Left lung (tissue), 10 donors: ENCODE results near the gene ATXN7. TPM values are rescaled to one million over a fixed set of nuclear protein-coding genes. Genes with fewer than 3 reads are reported as not detected.

Experiments used
- ATAC-seq: fragments of 200-7000 bp; cut with Tn5 transposase; one replicate; pipeline ENCODE4 v1.9.1; 2020; ENCODE audit warnings: moderate library complexity
- DNase-seq, 4 donors: peaks; one replicate each; pipeline ENCODE4 v3.0.0-alpha.2; 2013 to 2020
- H3K27ac ChIP-seq, 2 donors: fragments of 200-600 bp; sonication (generic) in 1 of 2; one replicate each; pipeline versions ENCODE4 v1.5.0 to v1.8.0; 2020 to 2021
- H3K27me3 ChIP-seq, 2 donors: fragments of 200-600 bp; sonication (generic) in 1 of 2; one replicate each; pipeline versions ENCODE4 v1.5.0 to v1.8.0; 2020 to 2021
- H3K36me3 ChIP-seq, 2 donors: fragments of 200-600 bp; sonication (generic) in 1 of 2; one replicate each; pipeline versions ENCODE4 v1.5.0 to v1.8.0; 2020 to 2021
- H3K4me1 ChIP-seq, 2 donors: fragments of 200-600 bp; one replicate each; pipeline ENCODE4 v1.8.0; 2021
- H3K4me3 ChIP-seq, 2 donors: fragments of 200-600 bp; sonication (generic) in 1 of 2; one replicate each; pipeline versions ENCODE4 v1.5.0 to v1.8.0; 2020 to 2021; ENCODE audit warnings: mild to moderate bottlenecking in 1 of 2
- H3K9me3 ChIP-seq, 2 donors: fragments of 200-600 bp; sonication (generic) in 1 of 2; one replicate each; pipeline versions ENCODE4 v1.5.0 to v1.8.0; 2020 to 2021
- CTCF ChIP-seq, 2 donors: fragments of 200-600 bp; sonication (generic) in 1 of 2; IDR thresholded peaks; one replicate each; pipeline versions ENCODE4 v1.5.0 to v1.8.0; 2021; ENCODE audit warnings: antibody characterized with exemption in 2 of 2
- intact Hi-C, 2 donors: fragments of 100-400 bp; cut with DNase I; formaldehyde crosslinking; loops; one replicate each; pipeline versions ENCODE4 v1.11.2 to v1.14.2; 2022
- polyA plus RNA-seq, 6 donors: library from polyadenylated mRNA; unstranded; fragments of 120-200 nt; gene quantifications; one replicate each; pipeline ENCODE4 v1.2.1, GENCODE V29; 2013; ENCODE audit not compliant: insufficient read length in 6 of 6
- total RNA-seq, 2 donors: library from RNA; stranded (reverse); fragmentation: NEBNext Ultra II Directional; extraction: Animal tissue kit (Norgen Biotek cat#: 25700); gene quantifications; one replicate each; pipeline ENCODE4 v1.2.1, GENCODE V29; 2021
- donor health status: DM: no; HTN: yes; CAD: no.
- donor health status: DM: no; HTN: no; CAD: no.

ATXN7 gene
- total and polyA plus RNA-seq, 8 donors: 23.4 to 32.5 (median 26.0) TPM

DNA sequence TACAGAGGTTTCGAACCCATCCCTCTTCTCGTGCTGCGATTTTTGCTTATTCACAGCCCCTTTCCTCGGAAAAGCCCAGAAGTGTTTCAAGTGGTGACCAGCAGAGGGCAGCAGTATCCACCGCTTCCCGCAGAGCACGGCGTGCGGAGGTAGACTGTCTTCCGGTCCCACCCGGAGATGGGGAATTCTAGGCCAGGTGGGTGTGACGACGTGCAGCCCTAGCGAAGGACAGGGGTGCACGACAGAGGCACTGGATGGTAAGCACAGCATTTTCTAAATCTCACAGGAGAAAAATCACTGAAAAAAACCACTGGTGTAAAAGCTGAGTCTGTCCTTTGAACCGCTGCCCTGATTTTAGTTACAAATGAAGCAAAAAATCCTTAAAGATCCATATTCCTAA, 167.1 kb downstream of the ATXN7 start:
- intact Hi-C loops: loop anchor here in 1 of 2 donors (2.0 to 10.0 kb wide), 2 partner anchors 374 to 454 kb away; no protein-coding TSS in a partner anchor
- Histone ChIP-seq H3K27me3 (peaks cover 5 to 8% of the 10 kb centered on the region in 2 donors), H3K36me3 (no peaks in the 10 kb centered on the region), H3K4me3 (peak overlapping the region; percentile 10 to 33), H3K27ac (no peak overlapping the region), H3K4me1 (peaks cover 7 to 8% of the 10 kb centered on the region in 2 donors), H3K9me3 (no peaks in the 10 kb centered on the region)
- DNase-seq (peak; percentile 65 to 89 (median 74)), ATAC-seq (peak; percentile 98)
- TF ChIP-seq CTCF (IDR thresholded peaks at IDR 0.05): peak; percentile 74 to 76

GRCh38 chr3:64031540-64032508, 168.2 kb downstream of the ATXN7 start:
- H3K27ac ChIP-seq: no peak overlapping the region
- peaks cover 7 to 8% of the 10 kb centered on the region in 2 donors for H3K4me1 ChIP-seq
- no peaks in the 10 kb centered on the region for H3K9me3 ChIP-seq
- no peaks in the 10 kb centered on the region for H3K36me3 ChIP-seq
- no peak for DNase-seq
- no peak for TF ChIP-seq CTCF (IDR thresholded peaks at IDR 0.05)
- H3K27me3 ChIP-seq: peaks cover 5 to 8% of the 10 kb centered on the region in 2 donors
- no peak for ATAC-seq
- intact Hi-C loops: loop anchor here in 1 of 2 donors (2.0 to 10.0 kb wide), 2 partner anchors 373 to 453 kb away; no protein-coding TSS in a partner anchor
- H3K4me3 ChIP-seq: no peak overlapping the region

DNA sequence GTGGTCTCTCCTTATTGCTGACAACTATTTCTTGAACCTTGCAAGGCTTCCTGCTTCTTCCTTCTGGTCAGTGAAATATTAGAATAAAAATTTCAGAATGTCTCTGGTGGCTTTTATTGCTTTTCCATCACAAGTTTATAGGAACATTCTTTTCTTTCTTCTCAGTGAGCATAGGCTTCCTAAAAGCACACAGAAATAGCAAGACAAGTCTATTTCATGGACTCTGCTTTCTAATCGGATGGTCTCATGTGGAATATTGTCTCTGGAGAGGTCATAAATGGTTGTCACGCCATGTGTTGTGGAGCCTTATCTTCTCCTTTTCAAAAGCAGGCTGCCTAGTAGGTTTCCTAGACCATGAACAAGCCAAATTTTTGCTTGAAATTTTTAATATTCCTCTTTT, 169.4 kb downstream of the ATXN7 start:
- DNase-seq: no peak
- intact Hi-C loops: loop anchor here in 1 of 2 donors (10.0 kb wide), 1 partner anchor 372 kb away; no protein-coding TSS in a partner anchor
- Histone ChIP-seq H3K9me3 (no peaks in the 10 kb centered on the region), H3K36me3 (no peaks in the 10 kb centered on the region), H3K27me3 (peaks cover 3 to 8% of the 10 kb centered on the region in 2 donors), H3K4me3 (no peak overlapping the region), H3K4me1 (peaks cover 7 to 8% of the 10 kb centered on the region in 2 donors), H3K27ac (no peak overlapping the region)
- TF ChIP-seq CTCF (IDR thresholded peaks at IDR 0.05): no peak
- ATAC-seq: no peak

DNA sequence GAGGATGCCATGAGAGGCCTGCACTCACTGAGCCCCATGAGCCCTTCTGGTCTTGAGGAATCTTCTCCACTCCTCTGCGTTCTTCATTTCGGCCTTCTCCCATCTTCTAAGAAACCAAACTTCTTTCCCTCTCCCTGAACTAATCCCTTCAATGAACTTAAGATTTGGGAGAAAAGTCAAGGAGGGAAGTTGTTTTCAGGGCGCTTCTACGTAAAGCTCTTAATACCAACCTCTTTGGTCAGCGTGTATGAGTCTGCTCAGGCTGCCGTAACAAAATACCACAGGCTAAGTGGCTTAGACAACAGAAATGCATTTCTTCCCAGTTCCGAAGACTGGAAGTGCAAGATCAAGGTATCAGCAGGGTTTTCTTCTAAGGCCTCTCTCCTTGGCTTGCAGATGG, 173.4 kb downstream of the ATXN7 start:
- Histone ChIP-seq H3K4me1 (no peaks in the 10 kb centered on the region), H3K36me3 (no peaks in the 10 kb centered on the region), H3K9me3 (no peaks in the 10 kb centered on the region), H3K27me3 (peaks cover 0 to 7% of the 10 kb centered on the region in 2 donors), H3K27ac (no peak overlapping the region), H3K4me3 (no peak overlapping the region)
- intact Hi-C loops: loop anchor here in 1 of 2 donors (10.0 kb wide), 1 partner anchor 368 kb away; no protein-coding TSS in a partner anchor
- DNase-seq: no peak
- ATAC-seq: no peak
- TF ChIP-seq CTCF (IDR thresholded peaks at IDR 0.05): no peak

DNA sequence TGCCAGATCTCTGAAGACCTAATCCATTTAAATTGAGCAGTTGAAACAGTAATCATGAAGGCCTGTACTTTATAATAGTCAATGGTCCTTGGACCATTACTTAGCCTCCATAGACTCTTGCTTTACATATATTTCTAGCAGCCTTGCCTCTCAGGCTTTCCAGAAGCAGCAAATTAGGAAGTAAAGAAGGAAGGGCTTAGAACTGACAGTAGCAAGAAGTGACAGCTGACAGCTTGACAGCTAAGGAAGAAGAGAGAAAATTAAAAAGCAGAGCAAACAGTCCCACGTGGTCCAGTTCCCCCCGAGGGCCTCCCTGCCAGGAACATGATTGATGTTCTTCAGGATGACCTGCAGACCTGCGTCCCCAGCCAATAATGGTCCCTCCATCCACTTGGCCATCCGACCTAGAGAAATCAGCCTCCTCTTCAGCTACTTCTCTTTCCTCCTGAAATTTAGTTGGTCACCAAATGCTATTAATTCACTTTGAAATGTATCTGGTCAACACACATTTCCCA, 174.6 kb downstream of the ATXN7 start:
- intact Hi-C loops: loop anchor here in 1 of 2 donors (10.0 kb wide), 1 partner anchor 366 kb away; no protein-coding TSS in a partner anchor
- H3K36me3 ChIP-seq: no peaks in the 10 kb centered on the region
- H3K4me3 ChIP-seq: no peak overlapping the region
- no peak for TF ChIP-seq CTCF (IDR thresholded peaks at IDR 0.05)
- H3K9me3 ChIP-seq: no peaks in the 10 kb centered on the region
- H3K27ac ChIP-seq: no peak overlapping the region
- DNase-seq (no peak), ATAC-seq (no peak)
- H3K27me3 ChIP-seq: peaks cover 0 to 7% of the 10 kb centered on the region in 2 donors
- H3K4me1 ChIP-seq: no peaks in the 10 kb centered on the region
